NCI-H187 (cell line): Measurements from ENCODE around the gene GKAP1.
"Not testable (repeated sequence)": the region's sequence is repeated elsewhere in the genome, so short reads cannot be mapped to it uniquely, and the experiment has no call there.

ENCODE experiments used
- DNase-seq, 2 experiments: peaks; one replicate each; lab custom pipeline; 2025; lab: John Stamatoyannopoulos, UW

Gene GKAP1

GRCh38 chr9:83728591-83729368 lies 88.8 kb downstream of the GKAP1 start:
- DNase-seq = not testable (repeated sequence)

GRCh38 chr9:83724436-83724835 lies 93.1 kb downstream of the GKAP1 start:
- DNase-seq = no peak

- DNase-seq = no peak
These were observed 94.7 kb downstream of the GKAP1 start for GRCh38 chr9:83722726-83723495.

- no peak for DNase-seq
These were observed 96.1 kb downstream of the GKAP1 start for GRCh38 chr9:83721509-83721908.

- DNase-seq = no peak
These were observed 101.8 kb downstream of the GKAP1 start for GRCh38 chr9:83715794-83716193.

- DNase-seq = no peak
These were observed 102.3 kb downstream of the GKAP1 start for GRCh38 chr9:83715221-83715620.

GRCh38 chr9:83714329-83714728 lies 103.2 kb downstream of the GKAP1 start:
- DNase-seq = no peak

GRCh38 chr9:83708515-83709158 lies 108.9 kb downstream of the GKAP1 start:
- no peak for DNase-seq

GRCh38 chr9:83707768-83708514 lies 109.6 kb downstream of the GKAP1 start, which contains the start of gene UBQLN1:
TSS of gene UBQLN1 (minus strand) at chr9:83707958. CDS start at chr9:83707679, 279 bp downstream.
- DNase-seq = peak; percentile 65 to 66

GRCh38 chr9:83707518-83707767 lies 110.1 kb downstream of the GKAP1 start:
- DNase-seq = peak in 1 of 2 experiments; percentile 2

GRCh38 chr9:83706676-83707517 lies 110.7 kb downstream of the GKAP1 start:
- no peak for DNase-seq

GRCh38 chr9:83705219-83705651 lies 112.3 kb downstream of the GKAP1 start:
- DNase-seq = not testable (repeated sequence)

- DNase-seq = no peak
These were observed 115.8 kb downstream of the GKAP1 start for GRCh38 chr9:83701769-83702168.

GRCh38 chr9:83701286-83701685 lies 116.3 kb downstream of the GKAP1 start:
- no peak for DNase-seq

- no peak for DNase-seq
These were observed 118.0 kb downstream of the GKAP1 start for GRCh38 chr9:83699615-83700014.

GRCh38 chr9:83698976-83699585 lies 118.5 kb downstream of the GKAP1 start:
- DNase-seq = no peak

GRCh38 chr9:83691492-83691891 lies 126.1 kb downstream of the GKAP1 start:
- DNase-seq = no peak
